ENCODE measurements around the gene UBE2J1.

UBE2J1 gene

GRCh38 chr6:89284963-89285735, 67.4 kb downstream of the UBE2J1 start:
- no peak for DNase-seq (ENCODE audit: low read depth)
- TF ChIP-seq CTCF (conservative IDR thresholded peaks at IDR 0.05; ENCODE audit: control insufficient read depth, insufficient read depth, low read depth, low read length): no peak
- no peak overlapping the region for H3K4me3 ChIP-seq (ENCODE audit: control insufficient read depth, low read depth, low read length)

GRCh38 chr6:89284081-89284480, 68.4 kb downstream of the UBE2J1 start:
- TF ChIP-seq CTCF (conservative IDR thresholded peaks at IDR 0.05; ENCODE audit: control insufficient read depth, insufficient read depth, low read depth, low read length): no peak
- DNase-seq (ENCODE audit: low read depth): no peak

GRCh38 chr6:89282749-89283148, 69.8 kb downstream of the UBE2J1 start:
- no peak for DNase-seq (ENCODE audit: low read depth)
- no peak overlapping the region for H3K4me3 ChIP-seq (ENCODE audit: control insufficient read depth, low read depth, low read length)
- no peak for TF ChIP-seq CTCF (conservative IDR thresholded peaks at IDR 0.05; ENCODE audit: control insufficient read depth, insufficient read depth, low read depth, low read length)

More at GRCh38 chr6:89284081-89284480, 68.4 kb downstream of the UBE2J1 start:
- H3K4me3 ChIP-seq (ENCODE audit: control insufficient read depth, low read depth, low read length): no peak overlapping the region

- TF ChIP-seq CTCF (conservative IDR thresholded peaks at IDR 0.05; ENCODE audit: control insufficient read depth, insufficient read depth, low read depth, low read length): peak; percentile 53
- no peak overlapping the region for H3K4me3 ChIP-seq (ENCODE audit: control insufficient read depth, low read depth, low read length)
- DNase-seq (ENCODE audit: low read depth): peak; percentile 45
Observed at GRCh38 chr6:89281779-89282246, 70.7 kb downstream of the UBE2J1 start.

GRCh38 chr6:89278956-89279355, 73.6 kb downstream of the UBE2J1 start:
- no peak for TF ChIP-seq CTCF (conservative IDR thresholded peaks at IDR 0.05; ENCODE audit: control insufficient read depth, insufficient read depth, low read depth, low read length)

More at GRCh38 chr6:89278956-89279355, 73.6 kb downstream of the UBE2J1 start:
- DNase-seq (ENCODE audit: low read depth): no peak
- no peak overlapping the region for H3K4me3 ChIP-seq (ENCODE audit: control insufficient read depth, low read depth, low read length)
